ENCODE results near the gene LCA5L. TPM values are rescaled to one million over a fixed set of nuclear protein-coding genes. Genes with fewer than 3 reads are reported as not detected.

Gene LCA5L
- total RNA-seq, 2 experiments from 2014 or later: 0.35 to 1.8 TPM

GRCh38 chr21:39362733-39363132 is 82.8 kb downstream of the LCA5L start:
- ChIA-PET CTCF (ENCODE audit: unreplicated experiment) (interaction anchor here (0.5 kb wide), 1 partner anchor 50 kb away, joined by 9 read pairs; no protein-coding TSS in a partner anchor), POLR2A (interaction anchor here (0.6 to 1.2 kb wide), 4 partner anchors 9 to 32 kb away, joined by 3 to 4 read pairs (median 4); no protein-coding TSS in a partner anchor)
- intact Hi-C loops (cut with micrococcal nuclease; ENCODE audit: unreplicated experiment): no loop called here
- no peak overlapping the region for H3K4me2 ChIP-seq (ENCODE audit: low read length)
- H3K4me1 ChIP-seq (ENCODE audit: insufficient read depth, low read length, poor library complexity, severe bottlenecking): no peaks in the 10 kb centered on the region
- no TSS peak for BruUV-seq (replicated peaks)
- no peak for DNase-seq (ENCODE audit: low spot score)
- no peak for TF ChIP-seq EZH2phosphoT487 (IDR thresholded peaks at IDR 0.05; ENCODE audit: borderline replicate concordance, low read depth, low read length)
- H4K20me1 ChIP-seq (ENCODE audit: insufficient read depth, low read length): no peaks in the 10 kb centered on the region
- H3K27ac ChIP-seq (ENCODE audit: low read depth, low read length, poor library complexity, severe bottlenecking): no peak overlapping the region
- H3K79me2 ChIP-seq (ENCODE audit: insufficient read depth, low read depth, low read length): no peaks in the 10 kb centered on the region
- H3K4me3 ChIP-seq (ENCODE audit: low read depth, low read length, poor library complexity, severe bottlenecking): no peak overlapping the region
- no peaks in the 10 kb centered on the region for H3K9me2 ChIP-seq (ENCODE audit: insufficient read depth, low read length)
- H3K36me3 ChIP-seq (ENCODE audit: insufficient read depth, low read length): no peaks in the 10 kb centered on the region
- no peak overlapping the region for H2AFZ ChIP-seq (ENCODE audit: low read length)
- H3K9me3 ChIP-seq (ENCODE audit: low read length): no peaks in the 10 kb centered on the region

DNA sequence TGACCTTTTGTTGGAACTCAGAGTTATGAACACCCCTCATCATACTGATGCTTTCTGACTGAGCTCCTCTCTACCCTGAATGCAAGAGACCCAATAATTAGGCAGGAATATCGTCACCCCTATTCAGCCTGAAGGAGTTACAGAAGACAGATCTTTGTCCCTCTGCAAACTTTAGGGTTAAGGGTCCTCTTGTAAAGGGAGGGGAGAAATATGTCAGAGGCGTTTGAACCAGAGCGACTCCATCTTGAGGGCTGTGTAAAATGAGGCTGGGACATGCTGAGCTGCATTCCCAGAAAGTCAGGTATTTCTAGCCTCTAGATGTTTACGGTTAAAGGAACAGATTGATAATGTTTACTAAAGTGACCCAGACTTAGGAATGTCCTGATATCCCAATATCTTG is 86.2 kb downstream of the LCA5L start:
- Histone ChIP-seq H3K9me3 (ENCODE audit: low read length) (no peaks in the 10 kb centered on the region), H3K9me2 (ENCODE audit: insufficient read depth, low read length) (no peaks in the 10 kb centered on the region), H3K79me2 (ENCODE audit: insufficient read depth, low read depth, low read length) (no peaks in the 10 kb centered on the region), H3K4me1 (ENCODE audit: insufficient read depth, low read length, poor library complexity, severe bottlenecking) (no peaks in the 10 kb centered on the region), H4K20me1 (ENCODE audit: insufficient read depth, low read length) (no peaks in the 10 kb centered on the region), H2AFZ (ENCODE audit: low read length) (no peak overlapping the region), H3K36me3 (ENCODE audit: insufficient read depth, low read length) (no peaks in the 10 kb centered on the region), H3K4me2 (ENCODE audit: low read length) (no peak overlapping the region), H3K27ac (ENCODE audit: low read depth, low read length, poor library complexity, severe bottlenecking) (no peak overlapping the region), H3K4me3 (ENCODE audit: low read depth, low read length, poor library complexity, severe bottlenecking) (no peak overlapping the region)
- ChIA-PET POLR2A (interaction anchor here (1.6 kb wide), 1 partner anchor 10 kb away, joined by 4 read pairs; no protein-coding TSS in a partner anchor), CTCF (ENCODE audit: unreplicated experiment) (no interaction called here)
- intact Hi-C loops (cut with micrococcal nuclease; ENCODE audit: unreplicated experiment): no loop called here
- no peak for TF ChIP-seq EZH2phosphoT487 (IDR thresholded peaks at IDR 0.05; ENCODE audit: borderline replicate concordance, low read depth, low read length)
- no peak for TF ChIP-seq CTCF (conservative IDR thresholded peaks at IDR 0.05; ENCODE audit: low read length)
- BruUV-seq (replicated peaks): no TSS peak
- no peak for DNase-seq (ENCODE audit: low spot score)

Small RNA genes within 50 kb of the gene (microRNA-seq; reads per million reads assigned to microRNA genes)
- not detected for gene MIR6508 (ENCODE audit: borderline replicate concordance)

Small RNA genes within 50 kb of the gene (small RNA-seq; reads per million reads assigned to genes)
- not detected for gene MIR6508

Other genes starting within 250 kb of the LCA5L start
- gene BRWD1, start 132.1 kb downstream of the LCA5L start, total RNA-seq (2014; rRNA removed; shearing (Covaris generic)): 39.1 and 53.2 TPM in 2 replicates
- 61.7 and 68.6 TPM in 2 replicates for gene BRWD1, start 132.1 kb downstream of the LCA5L start, total RNA-seq (2022)
- gene HMGN1, start 96.7 kb downstream of the LCA5L start, total RNA-seq (2014; rRNA removed; shearing (Covaris generic)): 264 and 349 TPM in 2 replicates
- gene HMGN1, start 96.7 kb downstream of the LCA5L start, total RNA-seq (2022): 492 and 532 TPM in 2 replicates
- 0.80 TPM in 1 of 2 replicates, not detected in the other for gene SH3BGR, start 6.2 kb upstream of the LCA5L start, total RNA-seq (2014; rRNA removed; shearing (Covaris generic))
- 5.4 and 6.4 TPM in 2 replicates for gene SH3BGR, start 6.2 kb upstream of the LCA5L start, total RNA-seq (2022)
- gene B3GALT5, start 167.2 kb upstream of the LCA5L start, total RNA-seq (2014; rRNA removed; shearing (Covaris generic)): not detected in 2 replicates
- gene B3GALT5, start 167.2 kb upstream of the LCA5L start, total RNA-seq (2022): not detected in 2 replicates

Measured in OCI-LY7 (cell line).